Measurements from ENCODE around the gene ANKMY2. TPM values are rescaled to one million over a fixed set of nuclear protein-coding genes. Genes with fewer than 3 reads are reported as not detected.

The ANKMY2 gene
- total RNA-seq, 1 donor from 2014 or later = 26.4 TPM

DNA sequence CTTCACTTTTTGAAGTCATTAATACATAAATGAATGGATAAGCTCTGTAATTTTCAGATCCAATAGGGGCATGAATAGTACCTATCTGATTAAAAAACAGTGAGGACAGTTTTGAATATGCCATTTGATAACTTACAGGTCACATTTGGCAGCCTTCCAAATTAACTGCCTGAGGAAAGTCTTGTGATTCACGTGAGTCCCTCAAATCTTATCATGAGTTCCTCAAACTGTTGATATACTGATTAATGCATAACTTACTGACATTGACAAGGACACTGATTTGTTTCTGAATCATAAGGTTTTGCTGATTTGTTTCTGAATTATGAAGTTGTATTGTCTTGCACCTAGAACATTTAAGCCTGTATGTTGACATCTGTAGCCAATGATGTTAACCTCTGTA, 55.1 kb downstream of the ANKMY2 start:
- TF ChIP-seq CTCF (IDR thresholded peaks at IDR 0.05; ENCODE audit: unreplicated experiment) = no peak
- H3K27ac Mint-ChIP-seq = no peak overlapping the region
- H3K4me3 Mint-ChIP-seq (ENCODE audit: low read depth) = no peak overlapping the region
- peaks cover 3% of the 10 kb centered on the region for H3K36me3 Mint-ChIP-seq (ENCODE audit: insufficient read depth)
- no peak for DNase-seq (ENCODE audit: low spot score, unreplicated experiment)
- no peaks in the 10 kb centered on the region for H3K27me3 Mint-ChIP-seq
- H3K4me1 Mint-ChIP-seq (ENCODE audit: low read depth) = peaks cover 2% of the 10 kb centered on the region
- H3K9me3 Mint-ChIP-seq (ENCODE audit: low read depth) = peaks cover 5% of the 10 kb centered on the region

DNA sequence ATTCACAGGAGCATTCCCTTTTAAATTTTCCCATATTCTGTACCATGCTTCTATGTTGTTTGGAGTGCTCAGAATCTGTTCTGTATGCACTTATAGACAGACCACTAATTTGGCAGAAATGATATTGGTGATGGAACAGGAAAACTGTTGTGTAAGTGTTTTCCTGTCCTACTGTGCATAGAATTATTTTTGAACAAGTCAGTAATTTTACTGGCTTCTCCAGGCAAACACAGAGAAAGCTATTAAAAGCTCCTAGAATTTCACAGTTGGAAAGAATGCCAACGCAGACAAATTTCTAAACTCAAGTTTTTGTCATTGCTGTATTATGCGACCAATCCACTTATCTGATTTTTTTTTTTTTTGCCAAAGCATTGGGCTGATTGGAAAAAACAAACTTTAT, 55.7 kb downstream of the ANKMY2 start:
- peaks cover 3% of the 10 kb centered on the region for H3K36me3 Mint-ChIP-seq (ENCODE audit: insufficient read depth)
- H3K27ac Mint-ChIP-seq = no peak overlapping the region
- peaks cover 5% of the 10 kb centered on the region for H3K9me3 Mint-ChIP-seq (ENCODE audit: low read depth)
- DNase-seq (ENCODE audit: low spot score, unreplicated experiment) = no peak
- H3K27me3 Mint-ChIP-seq = no peaks in the 10 kb centered on the region
- H3K4me3 Mint-ChIP-seq (ENCODE audit: low read depth) = no peak overlapping the region
- no peak for TF ChIP-seq CTCF (IDR thresholded peaks at IDR 0.05; ENCODE audit: unreplicated experiment)
- no peaks in the 10 kb centered on the region for H3K4me1 Mint-ChIP-seq (ENCODE audit: low read depth)

DNA sequence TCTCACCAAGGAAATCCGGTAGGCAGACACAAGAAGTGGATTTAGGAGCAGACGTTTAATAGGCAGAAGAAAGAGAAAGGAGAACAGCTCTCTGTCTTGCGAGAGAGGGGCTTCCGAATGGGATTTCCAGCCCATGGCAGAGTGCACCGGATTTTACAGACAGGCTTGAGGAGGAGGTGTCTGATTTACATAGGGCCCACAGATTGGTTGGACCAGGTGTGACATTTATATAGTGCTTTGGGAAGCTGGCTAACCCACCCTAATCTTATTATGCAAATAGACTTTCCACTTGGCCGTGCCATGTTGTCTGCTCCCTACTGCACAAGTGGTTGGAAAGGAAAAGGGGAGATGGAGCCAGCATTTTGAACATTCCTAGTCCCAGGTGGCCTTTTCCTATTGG, 57.8 kb downstream of the ANKMY2 start:
- no peak for TF ChIP-seq CTCF (IDR thresholded peaks at IDR 0.05; ENCODE audit: unreplicated experiment)
- no peak overlapping the region for H3K27ac Mint-ChIP-seq
- no peak for DNase-seq (ENCODE audit: low spot score, unreplicated experiment)
- no peaks in the 10 kb centered on the region for H3K36me3 Mint-ChIP-seq (ENCODE audit: insufficient read depth)
- H3K4me3 Mint-ChIP-seq (ENCODE audit: low read depth) = peak overlapping the region; percentile 6
- peaks cover 5% of the 10 kb centered on the region for H3K9me3 Mint-ChIP-seq (ENCODE audit: low read depth)
- H3K4me1 Mint-ChIP-seq (ENCODE audit: low read depth) = no peaks in the 10 kb centered on the region
- no peaks in the 10 kb centered on the region for H3K27me3 Mint-ChIP-seq

DNA sequence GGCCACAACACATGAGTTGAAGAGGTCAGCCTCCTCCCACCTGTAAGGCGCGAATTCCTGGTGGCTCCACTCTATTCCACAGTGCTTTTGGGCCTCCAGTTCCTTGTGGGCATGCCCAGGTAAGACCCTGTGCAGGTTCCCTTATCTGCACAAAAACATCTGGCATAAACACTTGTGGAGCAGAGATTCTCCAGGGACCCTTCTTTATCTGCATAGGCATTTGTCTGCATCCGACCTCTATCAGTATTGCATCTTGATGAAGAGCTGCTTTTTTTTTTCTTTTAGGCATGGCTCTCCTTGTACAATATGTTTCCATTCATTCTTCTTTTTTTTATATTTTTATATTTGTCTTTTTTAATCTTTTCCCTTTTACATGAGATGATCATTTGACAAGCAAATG, 58.4 kb downstream of the ANKMY2 start:
- H3K27me3 Mint-ChIP-seq = no peaks in the 10 kb centered on the region
- H3K27ac Mint-ChIP-seq = no peak overlapping the region
- no peak overlapping the region for H3K4me3 Mint-ChIP-seq (ENCODE audit: low read depth)
- no peak for TF ChIP-seq CTCF (IDR thresholded peaks at IDR 0.05; ENCODE audit: unreplicated experiment)
- no peaks in the 10 kb centered on the region for H3K36me3 Mint-ChIP-seq (ENCODE audit: insufficient read depth)
- H3K4me1 Mint-ChIP-seq (ENCODE audit: low read depth) = no peaks in the 10 kb centered on the region
- peaks cover 5% of the 10 kb centered on the region for H3K9me3 Mint-ChIP-seq (ENCODE audit: low read depth)
- no peak for DNase-seq (ENCODE audit: low spot score, unreplicated experiment)

GRCh38 chr7:16586081-16586874, 59.3 kb downstream of the ANKMY2 start:
- no peaks in the 10 kb centered on the region for H3K4me1 Mint-ChIP-seq (ENCODE audit: low read depth)
- peaks cover 5% of the 10 kb centered on the region for H3K9me3 Mint-ChIP-seq (ENCODE audit: low read depth)
- H3K4me3 Mint-ChIP-seq (ENCODE audit: low read depth) = no peak overlapping the region
- no peak overlapping the region for H3K27ac Mint-ChIP-seq
- no peak for DNase-seq (ENCODE audit: low spot score, unreplicated experiment)
- H3K27me3 Mint-ChIP-seq = no peaks in the 10 kb centered on the region
- no peak for TF ChIP-seq CTCF (IDR thresholded peaks at IDR 0.05; ENCODE audit: unreplicated experiment)
- H3K36me3 Mint-ChIP-seq (ENCODE audit: insufficient read depth) = no peaks in the 10 kb centered on the region
